NCI-H1930 (cell line): ENCODE results near the gene UBE2E2.
"Not testable (repeated sequence)": the region's sequence is repeated elsewhere in the genome, so short reads cannot be mapped to it uniquely, and the experiment has no call there.

Source experiments
- DNase-seq, 2 experiments: peaks; one replicate each; lab custom pipeline; 2025; lab: John Stamatoyannopoulos, UW

UBE2E2 gene

GRCh38 chr3:23330568-23330967, 127.4 kb downstream of the UBE2E2 start:
- DNase-seq: no peak

GRCh38 chr3:23331141-23331935, 128.2 kb downstream of the UBE2E2 start:
- DNase-seq: no peak

GRCh38 chr3:23333633-23334032, 130.5 kb downstream of the UBE2E2 start:
- no peak for DNase-seq

- DNase-seq: not testable (repeated sequence)
Measured at GRCh38 chr3:23336853-23337252, 133.7 kb downstream of the UBE2E2 start.

GRCh38 chr3:23341147-23341838, 138.2 kb downstream of the UBE2E2 start:
- no peak for DNase-seq

GRCh38 chr3:23342343-23342742, 139.2 kb downstream of the UBE2E2 start:
- no peak for DNase-seq

- DNase-seq: no peak
Measured at GRCh38 chr3:23343509-23343908, 140.4 kb downstream of the UBE2E2 start.

- peak in 1 of 2 experiments; percentile 5 for DNase-seq
Measured at GRCh38 chr3:23344886-23345285, 141.8 kb downstream of the UBE2E2 start.

- DNase-seq: not testable (repeated sequence)
Measured at GRCh38 chr3:23349444-23349843, 146.3 kb downstream of the UBE2E2 start.

GRCh38 chr3:23356169-23356568, 153.0 kb downstream of the UBE2E2 start:
- DNase-seq: no peak

- DNase-seq: no peak
Measured at GRCh38 chr3:23356923-23357322, 153.8 kb downstream of the UBE2E2 start.

GRCh38 chr3:23359116-23359515, 156.0 kb downstream of the UBE2E2 start:
- no peak for DNase-seq

GRCh38 chr3:23365066-23365465, 161.9 kb downstream of the UBE2E2 start:
- DNase-seq: no peak

- no peak for DNase-seq
Measured at GRCh38 chr3:23368731-23369130, 165.6 kb downstream of the UBE2E2 start.

GRCh38 chr3:23372285-23372684, 169.2 kb downstream of the UBE2E2 start:
- DNase-seq: no peak

- DNase-seq: no peak
Measured at GRCh38 chr3:23376516-23377248, 173.6 kb downstream of the UBE2E2 start.

GRCh38 chr3:23377928-23378672, 175.0 kb downstream of the UBE2E2 start:
- no peak for DNase-seq

GRCh38 chr3:23383875-23384274, 180.7 kb downstream of the UBE2E2 start:
- DNase-seq: no peak

GRCh38 chr3:23385327-23385726, 182.2 kb downstream of the UBE2E2 start:
- DNase-seq: no peak

GRCh38 chr3:23387286-23387918, 184.3 kb downstream of the UBE2E2 start:
- DNase-seq: no peak

- no peak for DNase-seq
Measured at GRCh38 chr3:23389089-23389488, 186.0 kb downstream of the UBE2E2 start.

GRCh38 chr3:23389686-23390085, 186.6 kb downstream of the UBE2E2 start:
- DNase-seq: no peak
